AG09319 (cell line): Measurements from ENCODE around the gene SSX3.
"Not testable (repeated sequence)": the region's sequence is repeated elsewhere in the genome, so short reads cannot be mapped to it uniquely, and the experiment has no call there.

Experiments
- DNase-seq: peaks from one replicate; pipeline ENCODE4 v3.0.0-alpha.2; 2010; ENCODE audit warnings: low read depth; ENCODE audit errors: extremely low read depth
- CTCF ChIP-seq: IDR thresholded peaks from 2 replicates; pipeline ENCODE4 v1.5.1; 2011; ENCODE audit warnings: low read depth, mild to moderate bottlenecking, inconsistent platforms, low read length, moderate library complexity

SSX3 gene

GRCh38 chrX:48356315-48357094, at the start of gene SSX3:
Gene SSX3 (minus strand): TSS chrX:48356703. CDS start chrX:48355249, 1,454 bp downstream.
- DNase-seq: not testable (repeated sequence)

- not testable (repeated sequence) for DNase-seq
Measured at GRCh38 chrX:48397825-48398224, 41.3 kb upstream of the SSX3 start.

- not testable (repeated sequence) for DNase-seq
Measured at GRCh38 chrX:48396931-48397330, 40.4 kb upstream of the SSX3 start.

- DNase-seq: not testable (repeated sequence)
Measured at GRCh38 chrX:48383239-48383638, 26.7 kb upstream of the SSX3 start, which contains the start of gene SSX4. Gene SSX4 (plus strand): TSS chrX:48383539. CDS start chrX:48384054, 515 bp downstream.

- DNase-seq: not testable (repeated sequence)
Measured at GRCh38 chrX:48370408-48370807, 13.9 kb upstream of the SSX3 start.

GRCh38 chrX:48367717-48368408, 11.4 kb upstream of the SSX3 start:
- not testable (repeated sequence) for DNase-seq

GRCh38 chrX:48359281-48359680, 2.8 kb upstream of the SSX3 start:
- not testable (repeated sequence) for DNase-seq

GRCh38 chrX:48357681-48358080, 1.2 kb upstream of the SSX3 start:
- no peak for TF ChIP-seq CTCF
- no peak for DNase-seq

- DNase-seq: not testable (repeated sequence)
Measured at GRCh38 chrX:48346059-48346458, 10.4 kb downstream of the SSX3 start.

- not testable (repeated sequence) for DNase-seq
Measured at GRCh38 chrX:48313996-48314395, 42.5 kb downstream of the SSX3 start.

GRCh38 chrX:48306175-48306574, 50.3 kb downstream of the SSX3 start:
- no peak for DNase-seq
- TF ChIP-seq CTCF: no peak
